Thyroid gland (tissue), 4 donors: Measurements from ENCODE around the gene UVSSA.
A peak's percentile ranks its signal among the peaks of the same experiment; 100 is the strongest.

ENCODE experiments used
- CTCF ChIP-seq, 6 experiments: fragments of 200-600 bp in 3 of 6; fragments of 450-650 bp in 3 of 6; sonication (generic) in 3 of 6; IDR thresholded peaks; one replicate each; pipeline ENCODE4 v1.5.1; 2016 to 2019; ENCODE audit warnings: antibody characterized with exemption in 6 of 6, mild to moderate bottlenecking in 2 of 6, inconsistent platforms in 1 of 6, moderate library complexity in 1 of 6
- POLR2A ChIP-seq, 2 donors: fragments of 450-650 bp; IDR thresholded peaks; one replicate each; pipeline ENCODE4 v1.6.1; 2017; ENCODE audit warnings: antibody characterized with exemption in 2 of 2, mild to moderate bottlenecking in 2 of 2, moderate library complexity in 1 of 2

- TF ChIP-seq CTCF (IDR thresholded peaks at IDR 0.05) (peak; percentile 37 to 75 (median 45)), POLR2A (IDR thresholded peaks at IDR 0.05) (no peak)
Observed at GRCh38 chr4:1356181-1356998, 9.4 kb downstream of the UVSSA start.
